ENCODE measurements around the gene CNGB1.

- TF ChIP-seq CTCF (IDR thresholded peaks at IDR 0.05; ENCODE audit: poor library complexity): no peak
- no peak for TF ChIP-seq EZH2 (IDR thresholded peaks at IDR 0.05; ENCODE audit: borderline replicate concordance)
Observed at GRCh38 chr16:57962756-57963155, 8.2 kb downstream of the CNGB1 start.
